IPS-15b (cell line): Measurements from ENCODE around the gene IFNAR1.
"Not testable (repeated sequence)": the region's sequence is repeated elsewhere in the genome, so short reads cannot be mapped to it uniquely, and the experiment has no call there.

Experiments
- H3K27me3 ChIP-seq: one replicate; pipeline ENCODE4 v1.6.1; 2013; ENCODE audit warnings: low read length; ENCODE audit not compliant: control insufficient read depth, insufficient read depth
- H3K36me3 ChIP-seq: one replicate; pipeline ENCODE4 v1.6.1; 2013; ENCODE audit warnings: low read length; ENCODE audit not compliant: control insufficient read depth, insufficient read depth
- H3K4me1 ChIP-seq: one replicate; pipeline ENCODE4 v1.6.1; 2013; ENCODE audit warnings: mild to moderate bottlenecking, low read length; ENCODE audit not compliant: control insufficient read depth, insufficient read depth
- H3K4me3 ChIP-seq: one replicate; pipeline ENCODE4 v1.5.1; 2013; ENCODE audit warnings: low read depth, low read length
- H3K9ac ChIP-seq: one replicate; pipeline ENCODE4 v1.6.1; 2013; ENCODE audit warnings: low read depth, mild to moderate bottlenecking, low read length
- H3K9me3 ChIP-seq: one replicate; pipeline ENCODE4 v1.6.1; 2013; ENCODE audit warnings: mild to moderate bottlenecking, low read length; ENCODE audit not compliant: control insufficient read depth, insufficient read depth

The IFNAR1 gene

DNA sequence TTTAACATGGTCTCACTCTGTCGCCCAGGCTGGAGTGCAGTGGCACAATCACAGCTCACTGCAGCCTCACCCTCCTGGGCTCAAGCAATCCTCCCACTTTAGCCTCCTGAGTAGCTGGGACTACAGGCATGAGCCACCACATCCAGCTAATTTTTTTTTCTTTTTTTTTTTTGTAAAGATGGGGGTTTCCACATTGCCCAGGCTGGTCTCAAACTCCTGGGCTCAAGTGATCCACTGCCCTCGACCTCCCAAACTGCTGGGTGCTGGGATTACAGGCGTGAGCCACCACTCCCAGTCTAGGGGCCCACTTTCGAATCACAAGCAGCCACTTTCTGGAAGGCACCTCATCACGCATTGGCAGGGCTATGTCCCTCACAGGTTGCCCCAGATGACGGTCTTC, 56.6 kb downstream of the IFNAR1 start:
- not testable (repeated sequence) for H3K27me3 ChIP-seq, H3K9ac ChIP-seq, H3K9me3 ChIP-seq, H3K4me1 ChIP-seq, H3K36me3 ChIP-seq, H3K4me3 ChIP-seq

DNA sequence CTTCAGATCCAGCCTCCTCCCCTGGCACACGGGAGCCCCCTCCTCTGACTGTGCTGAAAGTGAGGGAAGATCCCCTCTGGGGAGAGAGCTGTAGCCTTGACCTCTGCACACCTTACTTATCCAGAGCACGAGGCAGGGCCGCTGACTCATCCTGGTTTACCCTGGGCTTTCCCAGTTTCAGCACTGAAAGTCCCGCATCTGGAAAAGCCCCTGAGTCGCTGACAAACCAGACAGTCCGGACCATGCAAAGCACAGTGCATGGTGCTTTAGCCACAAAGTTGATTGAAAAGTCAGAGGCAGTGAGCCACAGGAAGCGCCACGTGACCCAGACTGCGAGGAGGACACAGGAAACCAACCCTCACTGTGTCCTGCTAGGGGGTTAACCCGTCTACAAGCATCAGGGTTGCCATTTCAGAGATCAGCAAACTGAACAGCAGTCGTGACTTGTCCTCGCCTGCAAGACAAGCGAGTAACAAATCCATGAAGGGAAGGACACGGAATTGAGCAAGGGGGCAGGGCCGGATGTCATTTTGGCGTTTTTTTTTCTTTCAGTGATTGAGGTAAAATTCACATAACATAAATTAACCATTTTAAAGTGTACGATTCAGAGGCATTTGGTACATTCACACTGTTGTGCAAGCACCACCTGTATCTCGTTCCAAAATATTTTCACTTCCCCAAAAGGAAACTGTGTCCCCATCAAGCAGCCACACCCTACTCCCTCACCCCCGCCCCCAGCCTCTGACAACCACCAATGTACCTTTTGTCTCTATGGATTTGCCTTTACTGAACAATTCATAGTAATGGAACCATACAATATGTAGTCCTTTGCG, 58.5 kb downstream of the IFNAR1 start:
- Histone ChIP-seq H3K27me3 (no peaks in the 10 kb centered on the region), H3K4me3 (no peak overlapping the region), H3K9me3 (no peaks in the 10 kb centered on the region), H3K36me3 (no peaks in the 10 kb centered on the region), H3K4me1 (peaks cover 2% of the 10 kb centered on the region), H3K9ac (no peak overlapping the region)

DNA sequence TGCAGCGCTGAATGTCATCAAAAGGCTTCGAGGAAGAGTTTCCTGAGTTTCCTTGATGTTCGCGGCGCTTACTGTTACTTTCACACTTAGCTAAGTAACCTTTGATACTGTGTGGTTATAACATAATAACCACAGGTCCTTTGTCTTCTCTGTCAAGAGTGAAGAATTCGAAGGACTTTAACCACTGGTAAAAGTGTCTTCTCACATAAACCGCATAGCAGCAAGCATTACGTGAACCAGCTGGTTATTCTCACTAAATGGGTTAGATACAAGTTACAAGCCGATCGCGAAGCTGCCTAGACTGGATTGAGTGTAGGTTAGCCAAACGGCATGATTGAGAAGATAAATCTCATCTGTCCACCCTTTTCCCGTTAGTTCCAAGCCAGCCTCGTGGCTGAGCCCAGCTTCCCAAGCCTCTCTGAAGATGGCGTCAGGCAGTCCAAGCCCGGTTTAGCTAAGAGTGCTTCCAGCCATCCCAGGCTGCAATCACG, 60.1 kb downstream of the IFNAR1 start:
- peaks cover 2% of the 10 kb centered on the region for H3K4me1 ChIP-seq
- no peaks in the 10 kb centered on the region for H3K27me3 ChIP-seq
- no peak overlapping the region for H3K9ac ChIP-seq
- no peaks in the 10 kb centered on the region for H3K9me3 ChIP-seq
- H3K4me3 ChIP-seq: no peak overlapping the region
- no peaks in the 10 kb centered on the region for H3K36me3 ChIP-seq

DNA sequence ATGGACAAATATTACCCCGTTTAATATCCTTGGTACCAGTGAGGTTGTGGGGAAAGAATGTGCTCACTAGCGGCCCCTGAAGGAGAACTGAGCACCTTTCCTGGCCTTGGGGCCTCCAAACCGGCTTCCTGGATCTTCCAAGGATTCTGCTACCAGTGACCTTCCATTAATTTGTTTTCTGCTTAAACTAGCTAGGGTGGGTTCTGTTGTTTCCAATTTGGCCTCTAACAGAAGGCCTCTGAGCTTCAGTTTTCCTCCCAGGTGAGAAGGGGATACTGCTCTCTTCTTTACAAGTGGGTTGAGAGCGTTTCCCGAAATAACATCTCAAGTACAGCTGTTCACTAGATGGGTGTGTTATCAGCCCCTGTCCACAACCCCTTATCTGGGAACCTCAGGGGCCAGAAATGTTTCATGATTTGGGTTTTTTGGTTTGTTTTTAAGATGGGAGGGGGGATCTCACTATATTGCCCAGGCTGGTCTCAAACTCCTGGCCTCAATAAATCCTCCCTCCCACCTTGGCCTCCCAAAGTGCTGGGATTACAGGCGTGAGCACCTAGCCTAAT, 61.5 kb downstream of the IFNAR1 start:
- H3K9ac ChIP-seq: no peak overlapping the region
- H3K9me3 ChIP-seq: no peaks in the 10 kb centered on the region
- H3K4me3 ChIP-seq: no peak overlapping the region
- no peaks in the 10 kb centered on the region for H3K4me1 ChIP-seq
- H3K27me3 ChIP-seq: no peaks in the 10 kb centered on the region
- H3K36me3 ChIP-seq: no peaks in the 10 kb centered on the region

DNA sequence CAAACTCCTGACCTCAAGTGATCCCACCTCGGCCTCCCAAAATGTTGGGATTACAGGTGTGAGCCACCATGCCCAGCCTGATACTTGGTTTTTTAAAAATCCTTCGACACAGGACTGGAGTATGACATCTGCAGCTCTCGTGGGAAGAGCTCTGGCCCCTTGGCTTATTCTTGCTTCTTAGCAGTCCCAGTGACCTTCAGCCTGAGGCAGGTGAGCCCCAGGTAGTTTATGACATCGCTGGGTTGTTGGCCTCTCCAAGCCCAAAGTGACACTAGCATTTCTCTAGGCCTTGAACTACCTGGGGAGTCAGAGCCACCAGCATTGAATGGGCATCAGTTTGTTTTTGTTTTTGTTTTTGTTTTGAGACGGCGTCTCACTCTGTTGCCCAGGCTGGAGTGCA, 62.5 kb downstream of the IFNAR1 start:
- Histone ChIP-seq H3K4me1 (peaks cover 2% of the 10 kb centered on the region), H3K36me3 (no peaks in the 10 kb centered on the region), H3K4me3 (no peak overlapping the region), H3K9ac (no peak overlapping the region), H3K27me3 (no peaks in the 10 kb centered on the region), H3K9me3 (no peaks in the 10 kb centered on the region)

DNA sequence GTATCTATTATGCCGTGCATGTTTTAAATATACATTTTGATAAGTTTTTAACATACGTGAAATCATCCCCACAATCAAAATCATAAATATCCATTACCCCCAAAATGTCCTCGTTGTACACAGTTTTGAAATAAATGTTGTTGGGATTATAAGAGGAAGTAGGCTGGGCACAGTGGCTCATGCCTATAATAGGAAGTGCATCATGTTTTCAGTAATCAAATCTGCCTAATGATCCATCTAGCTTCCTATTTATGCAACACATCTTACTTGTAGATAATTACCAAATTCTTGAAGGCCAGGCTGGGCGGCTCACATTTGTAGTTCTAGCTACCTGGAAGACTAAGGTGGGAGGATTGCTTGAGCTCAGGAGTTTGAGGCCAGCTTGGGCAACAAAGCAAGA, 63.4 kb downstream of the IFNAR1 start:
- Histone ChIP-seq H3K4me1 (peaks cover 2% of the 10 kb centered on the region), H3K27me3 (no peaks in the 10 kb centered on the region), H3K36me3 (no peaks in the 10 kb centered on the region), H3K9me3 (no peaks in the 10 kb centered on the region), H3K4me3 (no peak overlapping the region), H3K9ac (no peak overlapping the region)

DNA sequence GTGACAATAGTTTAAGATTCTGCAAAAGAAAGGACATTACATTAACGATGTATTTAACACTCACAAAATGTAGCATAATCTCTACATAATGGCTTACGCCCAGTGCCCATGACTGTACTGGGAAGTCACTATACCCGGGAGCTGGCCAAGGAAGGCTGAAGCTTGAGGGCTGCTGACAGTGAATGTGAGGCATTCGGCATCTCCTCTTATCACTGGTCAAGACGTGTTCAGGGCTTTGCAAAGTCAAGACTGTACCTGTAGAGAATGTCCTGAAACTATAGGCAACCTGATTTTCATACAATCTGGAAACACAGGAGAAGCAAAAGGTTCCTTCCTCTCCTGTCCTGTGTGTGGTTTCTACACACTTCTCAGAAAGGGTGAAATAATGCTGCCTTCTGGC, 65.7 kb downstream of the IFNAR1 start:
- no peaks in the 10 kb centered on the region for H3K27me3 ChIP-seq
- H3K9me3 ChIP-seq: no peaks in the 10 kb centered on the region
- H3K36me3 ChIP-seq: no peaks in the 10 kb centered on the region
- peaks cover 2% of the 10 kb centered on the region for H3K4me1 ChIP-seq
- no peak overlapping the region for H3K9ac ChIP-seq
- no peak overlapping the region for H3K4me3 ChIP-seq

DNA sequence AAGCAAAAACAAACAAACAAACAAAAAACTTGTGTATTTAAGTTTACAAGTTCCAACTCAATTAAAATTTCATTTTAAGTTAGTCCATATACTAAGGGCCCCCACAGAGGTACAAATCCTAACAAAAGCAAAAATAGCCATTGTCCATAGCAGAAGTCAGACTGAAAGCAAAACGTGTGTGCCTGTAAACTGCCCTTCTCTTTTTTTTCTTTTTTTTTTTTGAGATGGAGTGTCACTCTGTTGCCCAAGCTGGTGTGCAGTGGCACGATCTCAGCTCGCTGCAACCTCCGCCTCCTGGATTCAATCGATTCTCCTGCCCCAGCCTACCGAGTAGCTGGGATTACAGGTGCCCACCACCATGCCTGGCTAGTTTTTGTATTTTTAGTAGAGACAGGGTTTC, 66.9 kb downstream of the IFNAR1 start:
- peaks cover 2% of the 10 kb centered on the region for H3K4me1 ChIP-seq
- H3K36me3 ChIP-seq: no peaks in the 10 kb centered on the region
- no peaks in the 10 kb centered on the region for H3K9me3 ChIP-seq
- H3K27me3 ChIP-seq: no peaks in the 10 kb centered on the region
- no peak overlapping the region for H3K4me3 ChIP-seq
- no peak overlapping the region for H3K9ac ChIP-seq

DNA sequence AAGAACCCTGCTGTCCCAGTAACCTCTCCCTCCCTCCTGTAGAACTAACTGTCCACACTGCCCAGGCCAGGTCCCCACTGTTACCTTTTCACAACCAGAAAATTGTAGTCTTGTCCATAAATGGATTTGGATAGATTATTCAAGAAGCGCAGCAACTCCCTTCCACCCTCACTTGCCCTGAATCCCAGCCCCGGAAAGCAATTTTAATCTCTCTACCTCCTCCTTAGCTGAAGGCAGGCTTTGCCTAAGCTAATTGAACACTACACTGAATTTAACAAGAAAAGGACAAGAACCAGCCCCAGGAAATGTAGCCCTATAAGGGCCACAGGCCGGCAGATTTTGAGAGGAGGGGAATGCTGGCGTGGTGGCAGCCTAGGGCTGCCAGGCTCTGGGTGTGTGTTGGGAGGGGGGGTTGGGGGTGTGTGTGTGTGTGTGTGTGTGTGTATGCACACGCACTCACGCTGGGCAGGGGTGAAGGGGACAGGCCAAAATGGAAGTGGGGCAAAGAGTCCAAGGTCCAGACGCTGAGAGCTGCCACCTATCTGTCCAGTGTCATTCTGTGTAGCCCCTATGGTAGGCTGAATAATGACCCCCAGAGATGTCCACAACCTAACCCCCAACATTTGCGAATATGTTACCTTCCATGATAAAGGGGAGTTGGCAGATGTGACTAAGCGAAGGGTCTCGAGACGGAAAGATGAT, 67.7 kb downstream of the IFNAR1 start:
- Histone ChIP-seq H3K9ac (no peak overlapping the region), H3K27me3 (no peaks in the 10 kb centered on the region), H3K36me3 (no peaks in the 10 kb centered on the region), H3K4me3 (no peak overlapping the region), H3K4me1 (peaks cover 2% of the 10 kb centered on the region), H3K9me3 (no peaks in the 10 kb centered on the region)

DNA sequence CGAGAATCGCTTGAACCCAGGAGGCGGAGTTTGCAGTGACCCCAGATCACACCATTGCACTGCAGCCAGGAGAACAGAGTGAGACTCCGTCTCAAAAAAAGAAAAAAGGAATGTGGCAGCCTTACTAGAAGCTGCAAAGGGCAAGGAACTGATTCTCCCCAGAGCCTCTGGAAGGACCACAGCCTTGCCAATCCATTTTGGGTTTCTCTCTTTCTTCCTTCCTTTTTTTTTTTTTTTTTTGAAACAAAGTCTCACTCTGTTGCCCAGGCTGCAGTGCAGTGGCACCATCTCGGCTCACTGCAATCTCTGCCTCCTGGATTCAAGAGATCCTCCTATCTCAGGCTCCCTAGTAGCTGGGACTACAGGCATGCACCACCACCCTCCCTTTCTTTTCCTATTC, 68.6 kb downstream of the IFNAR1 start:
- Histone ChIP-seq H3K27me3 (no peaks in the 10 kb centered on the region), H3K4me3 (no peak overlapping the region), H3K9me3 (no peaks in the 10 kb centered on the region), H3K4me1 (peaks cover 2% of the 10 kb centered on the region), H3K9ac (no peak overlapping the region), H3K36me3 (no peaks in the 10 kb centered on the region)

DNA sequence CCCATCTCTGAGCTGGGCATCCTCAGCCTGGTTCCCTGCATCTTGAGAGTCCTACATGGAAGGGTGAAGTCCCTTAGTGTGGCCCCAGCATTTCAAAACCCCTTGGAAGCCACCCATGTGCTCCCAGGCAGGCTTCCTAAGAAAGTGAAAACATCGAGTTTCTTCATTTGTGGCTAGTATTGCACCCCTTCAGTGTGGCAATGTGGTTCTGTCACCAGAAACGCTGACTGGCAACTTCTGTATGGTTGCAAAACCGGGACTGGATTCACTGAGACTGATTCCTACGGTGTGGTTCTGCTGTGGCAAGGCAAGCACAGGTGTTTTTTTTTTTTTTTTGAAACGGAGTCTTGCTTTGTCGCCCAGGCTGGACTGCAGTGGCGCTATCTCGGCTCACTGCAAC, 69.5 kb downstream of the IFNAR1 start:
- Histone ChIP-seq H3K4me3 (no peak overlapping the region), H3K27me3 (no peaks in the 10 kb centered on the region), H3K9me3 (no peaks in the 10 kb centered on the region), H3K9ac (no peak overlapping the region), H3K4me1 (peaks cover 2% of the 10 kb centered on the region), H3K36me3 (no peaks in the 10 kb centered on the region)

DNA sequence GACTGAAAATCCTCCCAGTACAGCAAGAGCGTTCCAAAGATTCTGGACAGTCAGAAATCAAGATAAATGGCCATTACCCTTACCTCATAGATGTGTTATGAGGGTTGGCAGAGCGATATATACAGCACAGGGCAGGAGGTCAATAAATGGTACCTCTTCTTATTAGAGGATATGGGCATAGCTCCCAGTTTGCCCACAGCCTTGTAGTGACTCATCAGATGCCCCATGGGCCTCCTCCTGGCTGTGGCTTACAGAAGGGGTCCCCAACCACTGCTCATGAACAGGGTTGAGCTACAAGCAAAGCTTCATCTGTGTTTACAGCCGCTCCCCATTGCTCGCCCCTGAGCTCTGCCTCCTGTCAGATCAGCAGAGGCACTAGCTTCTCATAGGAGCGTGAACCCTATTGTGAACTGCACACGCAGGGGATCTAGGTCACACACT, 71.1 kb downstream of the IFNAR1 start:
- Histone ChIP-seq H3K4me3 (no peak overlapping the region), H3K9me3 (no peaks in the 10 kb centered on the region), H3K9ac (no peak overlapping the region), H3K27me3 (no peaks in the 10 kb centered on the region), H3K4me1 (peaks cover 2% of the 10 kb centered on the region), H3K36me3 (no peaks in the 10 kb centered on the region)
